Activated CD4-positive, alpha-beta T cell treated with anti-CD3 and anti-CD28 coated beads, Interleukin-2, Interleukin-4, amounts not matched to agents 100 ng/mL and 50 ng/mL, durations not matched to agents 16 hours and 8 hours (primary cell): ENCODE results near the gene SNX19.

Source experiments
- DNase-seq: peaks from one replicate; pipeline ENCODE4 v3.0.0-alpha.2; 2020; ENCODE audit warnings: low spot score

SNX19 gene

GRCh38 chr11:130842001-130842400, 74.3 kb downstream of the SNX19 start:
- DNase-seq, result no peak

GRCh38 chr11:130840679-130841078, 75.6 kb downstream of the SNX19 start:
- no peak for DNase-seq

- DNase-seq, result no peak
Observed at GRCh38 chr11:130839981-130840666, 76.2 kb downstream of the SNX19 start.

- DNase-seq, result no peak
Observed at GRCh38 chr11:130837194-130837593, 79.1 kb downstream of the SNX19 start.

- no peak for DNase-seq
Observed at GRCh38 chr11:130834886-130835285, 81.4 kb downstream of the SNX19 start.

GRCh38 chr11:130832566-130833425, 83.5 kb downstream of the SNX19 start:
- no peak for DNase-seq

- DNase-seq, result no peak
Observed at GRCh38 chr11:130831976-130832375, 84.3 kb downstream of the SNX19 start.

GRCh38 chr11:130831506-130831905, 84.8 kb downstream of the SNX19 start:
- no peak for DNase-seq

GRCh38 chr11:130830566-130830965, 85.7 kb downstream of the SNX19 start:
- no peak for DNase-seq

- DNase-seq, result no peak
Observed at GRCh38 chr11:130829920-130830511, 86.3 kb downstream of the SNX19 start.

- no peak for DNase-seq
Observed at GRCh38 chr11:130828741-130829140, 87.5 kb downstream of the SNX19 start.

- DNase-seq, result peak; percentile 27
Observed at GRCh38 chr11:130827451-130828377, 88.6 kb downstream of the SNX19 start.

- no peak for DNase-seq
Observed at GRCh38 chr11:130826572-130826971, 89.7 kb downstream of the SNX19 start.

GRCh38 chr11:130825983-130826382, 90.3 kb downstream of the SNX19 start:
- no peak for DNase-seq

GRCh38 chr11:130825561-130825960, 90.7 kb downstream of the SNX19 start:
- DNase-seq, result no peak
